ENCODE data around the gene ITGA5. TPM values are rescaled to one million over a fixed set of nuclear protein-coding genes. Genes with fewer than 3 reads are reported as not detected.

ITGA5 gene
- polyA plus RNA-seq, 1 donor (not counting 4 experiments of a cell fraction or from before 2014, with no cell fraction given) = 47.9 TPM

GRCh38 chr12:54368709-54369596 is 50.1 kb downstream of the ITGA5 start:
- Histone ChIP-seq H3K36me3 (ENCODE audit: control insufficient read depth in 2 of 2, extremely low read depth in 1 of 2, insufficient read depth in 2 of 2, low read length in 2 of 2) (peaks cover 31 to 33% of the 10 kb centered on the region in 2 experiments), H3K79me2 (ENCODE audit: control insufficient read depth, insufficient read depth, low read length) (no peaks in the 10 kb centered on the region), H3K9ac (ENCODE audit: control insufficient read depth, extremely low read depth, insufficient read depth, low read length) (peak overlapping the region; percentile 33), H3K27ac (ENCODE audit: control insufficient read depth, insufficient read depth, low read length) (peak overlapping the region; percentile 2), H3K4me3 (ENCODE audit: control insufficient read depth in 2 of 3, extremely low read depth in 1 of 3, insufficient read depth in 2 of 3, low read depth in 1 of 3, low read length in 3 of 3) (no peak overlapping the region), H2AFZ (ENCODE audit: control insufficient read depth, low read length) (no peak overlapping the region), H3K4me2 (ENCODE audit: control insufficient read depth, extremely low read depth, insufficient read depth, low read depth, low read length) (no peak overlapping the region), H3K4me1 (ENCODE audit: control insufficient read depth, extremely low read depth, insufficient read depth, low read length) (peaks cover 21% of the 10 kb centered on the region), H3K9me3 (ENCODE audit: control insufficient read depth, low read depth, low read length) (no peaks in the 10 kb centered on the region), H3K9me1 (ENCODE audit: control insufficient read depth, extremely low read depth, insufficient read depth, low read length) (no peaks in the 10 kb centered on the region), H4K20me1 (ENCODE audit: control insufficient read depth, extremely low read depth, insufficient read depth, low read length) (no peaks in the 10 kb centered on the region), H3K27me3 (ENCODE audit: control insufficient read depth, extremely low read depth, insufficient read depth, low read length) (no peaks in the 10 kb centered on the region)
- DNase-seq (ENCODE audit: low read depth, low spot score) (no peak), FAIRE-seq (peak; percentile 51)
- dilution Hi-C loops (cut with MboI; ENCODE audit: extremely low pct_ligation_motif_present, low sequenced_read_pairs) = no loop called here
- TF ChIP-seq EZH2 (IDR thresholded peaks at IDR 0.05; ENCODE audit: low read length) = no peak
- peak; percentile 83 to 91 (median 87) for TF ChIP-seq CTCF (optimal IDR thresholded peaks at IDR 0.05 in 1 of 3, IDR thresholded peaks at IDR 0.05 in 1 of 3, conservative IDR thresholded peaks at IDR 0.05 in 1 of 3; ENCODE audit: extremely low read depth in 1 of 3, insufficient read depth in 2 of 3, low read length in 3 of 3)

DNA sequence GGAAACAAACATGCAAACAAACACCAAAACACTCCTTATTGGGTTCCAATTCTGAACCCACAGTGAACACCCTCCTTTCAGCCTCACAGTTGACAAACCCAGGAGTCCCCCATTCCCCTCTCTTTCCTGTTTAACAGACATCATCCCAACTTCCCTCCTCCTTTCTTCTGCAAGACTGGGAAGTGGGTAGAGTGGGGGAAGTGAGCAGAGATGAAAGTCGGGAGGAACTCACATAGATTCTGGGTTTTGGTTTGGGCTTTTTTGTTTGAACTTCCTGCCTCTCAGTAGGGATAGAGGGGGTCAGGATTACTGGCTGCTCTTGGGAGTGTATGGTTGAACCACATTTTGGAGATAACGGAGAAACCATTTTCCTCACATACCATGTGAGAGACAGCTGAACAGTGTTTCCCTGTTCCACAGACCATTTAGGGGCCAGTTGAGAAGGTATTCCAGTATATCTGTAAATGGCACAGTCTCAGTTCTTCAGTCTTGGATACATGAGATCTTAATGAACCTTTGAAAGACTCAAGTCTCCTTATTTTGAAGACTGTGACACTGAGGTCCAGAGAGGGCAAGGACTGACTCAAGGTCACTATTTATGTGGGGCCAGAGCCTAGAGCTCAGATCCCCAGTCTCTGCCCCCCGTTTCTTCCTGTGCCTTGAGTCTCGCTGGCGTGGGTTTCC is 50.9 kb downstream of the ITGA5 start:
- no peaks in the 10 kb centered on the region for H3K27me3 ChIP-seq (ENCODE audit: control insufficient read depth, extremely low read depth, insufficient read depth, low read length)
- H4K20me1 ChIP-seq (ENCODE audit: control insufficient read depth, extremely low read depth, insufficient read depth, low read length) = no peaks in the 10 kb centered on the region
- H3K9ac ChIP-seq (ENCODE audit: control insufficient read depth, extremely low read depth, insufficient read depth, low read length) = peak overlapping the region; percentile 33
- H3K4me2 ChIP-seq (ENCODE audit: control insufficient read depth, extremely low read depth, insufficient read depth, low read depth, low read length) = no peak overlapping the region
- TF ChIP-seq CTCF (optimal IDR thresholded peaks at IDR 0.05 in 1 of 3, IDR thresholded peaks at IDR 0.05 in 1 of 3, conservative IDR thresholded peaks at IDR 0.05 in 1 of 3; ENCODE audit: extremely low read depth in 1 of 3, insufficient read depth in 2 of 3, low read length in 3 of 3) = no peak
- TF ChIP-seq EZH2 (IDR thresholded peaks at IDR 0.05; ENCODE audit: low read length) = no peak
- H3K27ac ChIP-seq (ENCODE audit: control insufficient read depth, insufficient read depth, low read length) = peak overlapping the region; percentile 2
- H3K9me1 ChIP-seq (ENCODE audit: control insufficient read depth, extremely low read depth, insufficient read depth, low read length) = no peaks in the 10 kb centered on the region
- H3K9me3 ChIP-seq (ENCODE audit: control insufficient read depth, low read depth, low read length) = no peaks in the 10 kb centered on the region
- peaks cover 13% of the 10 kb centered on the region for H3K4me1 ChIP-seq (ENCODE audit: control insufficient read depth, extremely low read depth, insufficient read depth, low read length)
- DNase-seq (ENCODE audit: low read depth, low spot score) (no peak), FAIRE-seq (peak; percentile 5)
- no peak overlapping the region for H3K4me3 ChIP-seq (ENCODE audit: control insufficient read depth in 2 of 3, extremely low read depth in 1 of 3, insufficient read depth in 2 of 3, low read depth in 1 of 3, low read length in 3 of 3)
- no peak overlapping the region for H2AFZ ChIP-seq (ENCODE audit: control insufficient read depth, low read length)
- dilution Hi-C loops (cut with MboI; ENCODE audit: extremely low pct_ligation_motif_present, low sequenced_read_pairs) = no loop called here
- peaks cover 25% of the 10 kb centered on the region in 2 experiments for H3K36me3 ChIP-seq (ENCODE audit: control insufficient read depth in 2 of 2, extremely low read depth in 1 of 2, insufficient read depth in 2 of 2, low read length in 2 of 2)
- no peaks in the 10 kb centered on the region for H3K79me2 ChIP-seq (ENCODE audit: control insufficient read depth, insufficient read depth, low read length)
